GM23338 (cell line): Measurements from ENCODE around the gene TRDN.

Experiments
- EZH2 ChIP-seq: fragments of 200-600 bp; sonication (generic); IDR thresholded peaks from one replicate; pipeline ENCODE4 v1.8.0; 2017; ENCODE audit warnings: antibody characterized with exemption, mild to moderate bottlenecking, low read depth; ENCODE audit not compliant: unreplicated experiment
- EZH2phosphoT487 ChIP-seq: fragments of 200-600 bp; sonication (generic); IDR thresholded peaks from one replicate; pipeline ENCODE4 v1.8.1; 2018; ENCODE audit warnings: antibody characterized with exemption; ENCODE audit not compliant: unreplicated experiment
- POLR2AphosphoS5 ChIP-seq: IDR thresholded peaks from 2 replicates; pipeline ENCODE4 v1.6.1; 2016; ENCODE audit warnings: antibody characterized with exemption, low read depth
- TF ChIP-seq, protein P1 (sequence below), 2 experiments: fragments of 200-600 bp in 1 of 2; sonication (generic) in 1 of 2; conservative IDR thresholded peaks; 2 replicates each; pipeline versions ENCODE4 v1.5.1 to v1.6.1; 2016 to 2017; ENCODE audit warnings: antibody characterized with exemption in 2 of 2, low read depth in 2 of 2, mild to moderate bottlenecking in 2 of 2, moderate library complexity in 1 of 2
- TF ChIP-seq, protein P2 (sequence below): fragments of 250-450 bp; sonication (Bioruptor Pico); IDR thresholded peaks from 2 replicates; pipeline ENCODE4 v1.5.0; 2020; ENCODE audit warnings: mild to moderate bottlenecking, moderate library complexity
- TF ChIP-seq, protein P3 (sequence below): IDR thresholded peaks from one replicate; pipeline ENCODE4 v1.6.1; 2018; ENCODE audit warnings: antibody characterized with exemption; ENCODE audit not compliant: unreplicated experiment

DNA sequence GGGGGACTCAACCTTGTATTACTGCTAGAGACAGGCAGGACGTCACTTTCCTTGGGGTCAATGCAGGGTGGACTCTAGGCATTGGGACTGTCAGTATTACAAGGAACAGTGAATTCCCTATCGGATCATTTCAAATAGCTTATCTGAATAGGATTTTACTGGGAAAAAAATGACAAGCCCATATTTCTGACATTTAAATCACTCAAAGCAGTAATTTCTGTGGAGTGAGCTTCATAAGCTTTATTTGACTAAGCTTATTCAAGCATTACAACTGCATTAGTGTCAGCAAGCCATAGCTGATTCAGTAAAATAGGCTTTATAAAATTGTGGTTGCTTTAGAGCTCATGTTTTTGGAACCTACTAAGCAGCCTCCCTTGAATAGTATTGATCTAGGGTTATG, 44.3 kb downstream of the TRDN start:
- TF ChIP-seq POLR2AphosphoS5 (no peak), EZH2phosphoT487 (no peak), EZH2 (no peak)
- TF ChIP-seq, protein P1, sequence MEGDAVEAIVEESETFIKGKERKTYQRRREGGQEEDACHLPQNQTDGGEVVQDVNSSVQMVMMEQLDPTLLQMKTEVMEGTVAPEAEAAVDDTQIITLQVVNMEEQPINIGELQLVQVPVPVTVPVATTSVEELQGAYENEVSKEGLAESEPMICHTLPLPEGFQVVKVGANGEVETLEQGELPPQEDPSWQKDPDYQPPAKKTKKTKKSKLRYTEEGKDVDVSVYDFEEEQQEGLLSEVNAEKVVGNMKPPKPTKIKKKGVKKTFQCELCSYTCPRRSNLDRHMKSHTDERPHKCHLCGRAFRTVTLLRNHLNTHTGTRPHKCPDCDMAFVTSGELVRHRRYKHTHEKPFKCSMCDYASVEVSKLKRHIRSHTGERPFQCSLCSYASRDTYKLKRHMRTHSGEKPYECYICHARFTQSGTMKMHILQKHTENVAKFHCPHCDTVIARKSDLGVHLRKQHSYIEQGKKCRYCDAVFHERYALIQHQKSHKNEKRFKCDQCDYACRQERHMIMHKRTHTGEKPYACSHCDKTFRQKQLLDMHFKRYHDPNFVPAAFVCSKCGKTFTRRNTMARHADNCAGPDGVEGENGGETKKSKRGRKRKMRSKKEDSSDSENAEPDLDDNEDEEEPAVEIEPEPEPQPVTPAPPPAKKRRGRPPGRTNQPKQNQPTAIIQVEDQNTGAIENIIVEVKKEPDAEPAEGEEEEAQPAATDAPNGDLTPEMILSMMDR (conservative IDR thresholded peaks at IDR 0.05; ENCODE audit: low read depth in 2 of 2): no peak
- TF ChIP-seq, protein P2, sequence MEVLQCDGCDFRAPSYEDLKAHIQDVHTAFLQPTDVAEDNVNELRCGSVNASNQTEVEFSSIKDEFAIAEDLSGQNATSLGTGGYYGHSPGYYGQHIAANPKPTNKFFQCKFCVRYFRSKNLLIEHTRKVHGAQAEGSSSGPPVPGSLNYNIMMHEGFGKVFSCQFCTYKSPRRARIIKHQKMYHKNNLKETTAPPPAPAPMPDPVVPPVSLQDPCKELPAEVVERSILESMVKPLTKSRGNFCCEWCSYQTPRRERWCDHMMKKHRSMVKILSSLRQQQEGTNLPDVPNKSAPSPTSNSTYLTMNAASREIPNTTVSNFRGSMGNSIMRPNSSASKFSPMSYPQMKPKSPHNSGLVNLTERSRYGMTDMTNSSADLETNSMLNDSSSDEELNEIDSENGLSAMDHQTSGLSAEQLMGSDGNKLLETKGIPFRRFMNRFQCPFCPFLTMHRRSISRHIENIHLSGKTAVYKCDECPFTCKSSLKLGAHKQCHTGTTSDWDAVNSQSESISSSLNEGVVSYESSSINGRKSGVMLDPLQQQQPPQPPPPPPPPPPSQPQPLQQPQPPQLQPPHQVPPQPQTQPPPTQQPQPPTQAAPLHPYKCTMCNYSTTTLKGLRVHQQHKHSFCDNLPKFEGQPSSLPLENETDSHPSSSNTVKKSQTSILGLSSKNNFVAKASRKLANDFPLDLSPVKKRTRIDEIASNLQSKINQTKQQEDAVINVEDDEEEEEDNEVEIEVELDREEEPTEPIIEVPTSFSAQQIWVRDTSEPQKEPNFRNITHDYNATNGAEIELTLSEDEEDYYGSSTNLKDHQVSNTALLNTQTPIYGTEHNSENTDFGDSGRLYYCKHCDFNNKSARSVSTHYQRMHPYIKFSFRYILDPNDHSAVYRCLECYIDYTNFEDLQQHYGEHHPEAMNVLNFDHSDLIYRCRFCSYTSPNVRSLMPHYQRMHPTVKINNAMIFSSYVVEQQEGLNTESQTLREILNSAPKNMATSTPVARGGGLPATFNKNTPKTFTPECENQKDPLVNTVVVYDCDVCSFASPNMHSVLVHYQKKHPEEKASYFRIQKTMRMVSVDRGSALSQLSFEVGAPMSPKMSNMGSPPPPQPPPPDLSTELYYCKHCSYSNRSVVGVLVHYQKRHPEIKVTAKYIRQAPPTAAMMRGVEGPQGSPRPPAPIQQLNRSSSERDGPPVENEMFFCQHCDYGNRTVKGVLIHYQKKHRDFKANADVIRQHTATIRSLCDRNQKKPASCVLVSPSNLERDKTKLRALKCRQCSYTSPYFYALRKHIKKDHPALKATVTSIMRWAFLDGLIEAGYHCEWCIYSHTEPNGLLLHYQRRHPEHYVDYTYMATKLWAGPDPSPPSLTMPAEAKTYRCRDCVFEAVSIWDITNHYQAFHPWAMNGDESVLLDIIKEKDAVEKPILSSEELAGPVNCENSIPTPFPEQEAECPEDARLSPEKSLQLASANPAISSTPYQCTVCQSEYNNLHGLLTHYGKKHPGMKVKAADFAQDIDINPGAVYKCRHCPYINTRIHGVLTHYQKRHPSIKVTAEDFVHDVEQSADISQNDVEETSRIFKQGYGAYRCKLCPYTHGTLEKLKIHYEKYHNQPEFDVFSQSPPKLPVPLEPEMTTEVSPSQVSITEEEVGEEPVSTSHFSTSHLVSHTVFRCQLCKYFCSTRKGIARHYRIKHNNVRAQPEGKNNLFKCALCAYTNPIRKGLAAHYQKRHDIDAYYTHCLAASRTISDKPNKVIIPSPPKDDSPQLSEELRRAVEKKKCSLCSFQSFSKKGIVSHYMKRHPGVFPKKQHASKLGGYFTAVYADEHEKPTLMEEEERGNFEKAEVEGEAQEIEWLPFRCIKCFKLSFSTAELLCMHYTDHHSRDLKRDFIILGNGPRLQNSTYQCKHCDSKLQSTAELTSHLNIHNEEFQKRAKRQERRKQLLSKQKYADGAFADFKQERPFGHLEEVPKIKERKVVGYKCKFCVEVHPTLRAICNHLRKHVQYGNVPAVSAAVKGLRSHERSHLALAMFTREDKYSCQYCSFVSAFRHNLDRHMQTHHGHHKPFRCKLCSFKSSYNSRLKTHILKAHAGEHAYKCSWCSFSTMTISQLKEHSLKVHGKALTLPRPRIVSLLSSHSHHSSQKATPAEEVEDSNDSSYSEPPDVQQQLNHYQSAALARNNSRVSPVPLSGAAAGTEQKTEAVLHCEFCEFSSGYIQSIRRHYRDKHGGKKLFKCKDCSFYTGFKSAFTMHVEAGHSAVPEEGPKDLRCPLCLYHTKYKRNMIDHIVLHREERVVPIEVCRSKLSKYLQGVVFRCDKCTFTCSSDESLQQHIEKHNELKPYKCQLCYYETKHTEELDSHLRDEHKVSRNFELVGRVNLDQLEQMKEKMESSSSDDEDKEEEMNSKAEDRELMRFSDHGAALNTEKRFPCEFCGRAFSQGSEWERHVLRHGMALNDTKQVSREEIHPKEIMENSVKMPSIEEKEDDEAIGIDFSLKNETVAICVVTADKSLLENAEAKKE: no peak
- TF ChIP-seq, protein P3, sequence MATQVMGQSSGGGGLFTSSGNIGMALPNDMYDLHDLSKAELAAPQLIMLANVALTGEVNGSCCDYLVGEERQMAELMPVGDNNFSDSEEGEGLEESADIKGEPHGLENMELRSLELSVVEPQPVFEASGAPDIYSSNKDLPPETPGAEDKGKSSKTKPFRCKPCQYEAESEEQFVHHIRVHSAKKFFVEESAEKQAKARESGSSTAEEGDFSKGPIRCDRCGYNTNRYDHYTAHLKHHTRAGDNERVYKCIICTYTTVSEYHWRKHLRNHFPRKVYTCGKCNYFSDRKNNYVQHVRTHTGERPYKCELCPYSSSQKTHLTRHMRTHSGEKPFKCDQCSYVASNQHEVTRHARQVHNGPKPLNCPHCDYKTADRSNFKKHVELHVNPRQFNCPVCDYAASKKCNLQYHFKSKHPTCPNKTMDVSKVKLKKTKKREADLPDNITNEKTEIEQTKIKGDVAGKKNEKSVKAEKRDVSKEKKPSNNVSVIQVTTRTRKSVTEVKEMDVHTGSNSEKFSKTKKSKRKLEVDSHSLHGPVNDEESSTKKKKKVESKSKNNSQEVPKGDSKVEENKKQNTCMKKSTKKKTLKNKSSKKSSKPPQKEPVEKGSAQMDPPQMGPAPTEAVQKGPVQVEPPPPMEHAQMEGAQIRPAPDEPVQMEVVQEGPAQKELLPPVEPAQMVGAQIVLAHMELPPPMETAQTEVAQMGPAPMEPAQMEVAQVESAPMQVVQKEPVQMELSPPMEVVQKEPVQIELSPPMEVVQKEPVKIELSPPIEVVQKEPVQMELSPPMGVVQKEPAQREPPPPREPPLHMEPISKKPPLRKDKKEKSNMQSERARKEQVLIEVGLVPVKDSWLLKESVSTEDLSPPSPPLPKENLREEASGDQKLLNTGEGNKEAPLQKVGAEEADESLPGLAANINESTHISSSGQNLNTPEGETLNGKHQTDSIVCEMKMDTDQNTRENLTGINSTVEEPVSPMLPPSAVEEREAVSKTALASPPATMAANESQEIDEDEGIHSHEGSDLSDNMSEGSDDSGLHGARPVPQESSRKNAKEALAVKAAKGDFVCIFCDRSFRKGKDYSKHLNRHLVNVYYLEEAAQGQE: no peak
